Right hindlimb (tissue), 1 donor: ENCODE measurements around the gene TYRP1.
"Not testable (repeated sequence)": the region's sequence is repeated elsewhere in the genome, so short reads cannot be mapped to it uniquely, and the experiment has no call there.

Experiments used
- DNase-seq: peaks from one replicate; pipeline ENCODE4 v3.0.0-alpha.2; 2018

Gene TYRP1

GRCh38 chr9:12693141-12693540 lies at the start of gene TYRP1:
TSS of gene TYRP1 (plus strand) at chr9:12693385. CDS start at chr9:12693997, 612 bp downstream.
- DNase-seq: no peak

- DNase-seq: no peak
Measured at GRCh38 chr9:12643686-12644085, 49.5 kb upstream of the TYRP1 start.

DNA sequence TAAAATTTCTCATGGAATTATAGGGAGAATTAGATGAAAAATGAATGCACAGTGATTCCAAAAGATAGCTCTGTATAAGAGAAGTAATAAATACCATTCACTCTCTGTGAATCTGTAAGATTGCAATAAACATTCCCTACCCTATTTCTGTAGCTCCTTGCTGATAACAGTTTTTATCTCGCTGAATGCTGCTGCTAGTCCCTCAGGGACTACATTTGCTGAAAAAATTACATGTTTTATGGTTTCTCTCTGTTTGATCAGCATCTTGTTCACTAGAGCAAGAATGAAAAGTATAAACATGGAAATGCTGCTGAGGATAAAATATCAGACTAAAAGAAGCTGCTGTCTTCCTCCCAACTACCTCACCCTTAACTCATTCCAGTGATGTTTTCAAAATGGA lies 44.3 kb upstream of the TYRP1 start:
- DNase-seq: no peak

DNA sequence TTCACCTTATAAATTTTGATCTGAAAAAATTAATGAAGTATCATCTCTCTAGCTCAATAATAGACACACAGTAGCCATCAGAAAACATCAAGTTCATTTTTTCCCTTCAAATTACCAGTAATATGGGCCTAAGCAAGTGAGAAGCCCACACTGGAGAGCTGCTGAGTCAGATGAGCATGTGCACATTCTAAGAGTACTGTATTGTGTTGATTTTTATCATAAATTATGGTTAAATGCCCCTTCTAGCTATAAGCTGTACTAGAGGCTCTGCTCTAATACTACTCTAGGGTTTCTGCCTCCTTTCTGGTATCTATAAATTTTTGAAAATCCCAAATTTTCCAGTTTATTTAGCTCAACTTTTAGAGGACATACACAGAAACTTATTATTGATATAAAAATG lies 42.1 kb upstream of the TYRP1 start:
- no peak for DNase-seq

- DNase-seq: no peak
Measured at GRCh38 chr9:12652973-12653372, 40.2 kb upstream of the TYRP1 start.

GRCh38 chr9:12656803-12657202 lies 36.4 kb upstream of the TYRP1 start:
- no peak for DNase-seq

DNA sequence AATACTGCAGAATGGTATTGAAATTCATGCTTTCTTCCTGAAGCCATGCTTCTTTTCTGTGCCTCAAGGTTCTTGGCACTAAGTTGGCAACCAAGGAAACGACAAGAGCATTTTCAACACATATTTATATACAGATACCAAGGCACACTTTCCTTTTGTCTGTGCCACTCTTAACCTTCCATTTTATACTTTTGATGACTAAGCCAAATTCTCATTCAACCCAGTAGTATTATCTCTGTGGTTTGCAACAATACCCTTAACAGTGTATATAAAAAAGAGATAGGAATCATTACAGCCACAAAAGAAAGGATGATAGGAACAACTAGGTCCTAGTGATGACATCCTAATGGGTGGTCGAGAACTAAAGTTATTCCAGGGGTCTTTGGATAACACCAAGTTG lies 36.0 kb upstream of the TYRP1 start:
- no peak for DNase-seq

- DNase-seq: no peak
Measured at GRCh38 chr9:12657998-12658397, 35.2 kb upstream of the TYRP1 start.

GRCh38 chr9:12658531-12659209 lies 34.5 kb upstream of the TYRP1 start:
- DNase-seq: no peak

GRCh38 chr9:12659220-12659619 lies 34.0 kb upstream of the TYRP1 start:
- no peak for DNase-seq

DNA sequence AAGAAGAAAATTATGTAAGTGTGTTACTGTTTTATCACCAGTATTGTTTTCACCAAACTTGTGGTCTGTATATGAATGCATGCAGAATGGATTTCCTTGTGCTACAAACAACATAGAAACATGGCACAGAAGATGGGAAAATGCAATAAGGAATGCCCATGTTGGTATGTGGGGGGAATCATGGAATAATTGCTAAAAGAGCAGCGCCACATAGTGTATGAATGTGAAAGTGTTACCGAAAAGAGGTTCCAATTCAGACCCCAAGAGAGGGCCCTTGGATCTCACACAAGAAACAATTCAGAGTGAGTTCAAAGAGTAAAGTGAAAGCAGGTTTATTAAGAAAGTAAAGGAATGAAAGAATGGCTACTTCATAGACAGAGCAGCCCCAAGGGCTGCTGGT lies 26.4 kb upstream of the TYRP1 start:
- DNase-seq: no peak

DNA sequence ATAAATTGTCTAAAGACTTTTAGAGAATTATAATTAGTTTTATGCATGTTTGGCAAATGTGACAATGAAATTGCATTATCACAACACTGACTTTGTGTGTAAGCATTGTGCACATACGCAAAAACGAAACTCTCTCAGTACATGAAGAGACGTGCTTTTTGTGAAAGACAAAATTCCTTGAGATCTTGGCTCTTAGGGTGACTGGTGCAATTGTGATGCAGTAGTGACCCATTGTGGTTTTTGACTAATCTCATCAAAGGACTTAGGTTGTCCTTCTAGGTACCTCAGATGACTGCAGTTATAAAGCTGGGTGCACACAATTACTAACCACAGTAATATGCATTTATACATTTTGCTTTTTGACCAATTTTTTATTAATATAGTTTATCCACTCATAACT lies 25.3 kb upstream of the TYRP1 start:
- no peak for DNase-seq

GRCh38 chr9:12670006-12670405 lies 23.2 kb upstream of the TYRP1 start:
- DNase-seq: no peak

- DNase-seq: no peak
Measured at GRCh38 chr9:12674961-12675360, 18.2 kb upstream of the TYRP1 start.

- not testable (repeated sequence) for DNase-seq
Measured at GRCh38 chr9:12677462-12678126, 15.6 kb upstream of the TYRP1 start.

GRCh38 chr9:12680341-12680740 lies 12.8 kb upstream of the TYRP1 start:
- no peak for DNase-seq

- no peak for DNase-seq
Measured at GRCh38 chr9:12680757-12681156, 12.4 kb upstream of the TYRP1 start.

DNA sequence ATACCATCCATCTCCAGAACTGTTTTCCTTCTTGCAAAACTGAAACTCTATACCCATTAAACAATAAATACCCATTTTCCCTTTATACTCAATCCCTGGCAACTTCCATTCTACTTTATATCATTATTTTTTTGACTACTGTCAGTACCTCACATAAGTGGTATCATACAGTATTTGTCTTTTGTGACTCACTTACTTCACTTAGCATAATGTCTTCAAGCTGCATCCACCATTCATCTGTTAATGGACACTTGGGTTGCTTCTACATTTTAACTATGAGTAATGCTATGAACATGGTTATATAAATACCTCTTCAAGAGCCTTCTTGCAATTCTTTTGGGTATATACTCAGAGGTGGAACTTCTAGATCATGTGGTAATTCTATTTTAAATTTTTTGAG lies 11.6 kb upstream of the TYRP1 start:
- no peak for DNase-seq

GRCh38 chr9:12684974-12685373 lies 8.2 kb upstream of the TYRP1 start:
- no peak for DNase-seq

- no peak for DNase-seq
Measured at GRCh38 chr9:12689233-12689632, 4.0 kb upstream of the TYRP1 start.

DNA sequence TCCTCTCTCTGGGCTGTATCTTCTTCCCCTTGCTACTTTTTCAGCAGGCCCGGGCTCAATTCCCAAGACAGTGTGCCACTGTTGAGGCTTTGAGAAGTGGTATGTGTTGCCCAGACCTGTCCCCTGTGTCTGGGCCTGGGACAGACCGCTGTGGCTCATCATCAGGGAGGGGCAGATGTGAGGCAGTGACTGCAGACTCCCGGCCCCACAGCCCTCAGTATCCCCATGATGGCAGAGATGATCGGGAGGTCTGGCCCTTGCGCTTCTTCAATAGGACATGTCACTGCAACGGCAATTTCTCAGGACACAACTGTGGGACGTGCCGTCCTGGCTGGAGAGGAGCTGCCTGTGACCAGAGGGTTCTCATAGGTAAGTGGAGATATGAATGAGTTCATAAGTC lies 828 bp downstream of the TYRP1 start:
- no peak for DNase-seq

- no peak for DNase-seq
Measured at GRCh38 chr9:12695474-12695873, 2.3 kb downstream of the TYRP1 start.

DNA sequence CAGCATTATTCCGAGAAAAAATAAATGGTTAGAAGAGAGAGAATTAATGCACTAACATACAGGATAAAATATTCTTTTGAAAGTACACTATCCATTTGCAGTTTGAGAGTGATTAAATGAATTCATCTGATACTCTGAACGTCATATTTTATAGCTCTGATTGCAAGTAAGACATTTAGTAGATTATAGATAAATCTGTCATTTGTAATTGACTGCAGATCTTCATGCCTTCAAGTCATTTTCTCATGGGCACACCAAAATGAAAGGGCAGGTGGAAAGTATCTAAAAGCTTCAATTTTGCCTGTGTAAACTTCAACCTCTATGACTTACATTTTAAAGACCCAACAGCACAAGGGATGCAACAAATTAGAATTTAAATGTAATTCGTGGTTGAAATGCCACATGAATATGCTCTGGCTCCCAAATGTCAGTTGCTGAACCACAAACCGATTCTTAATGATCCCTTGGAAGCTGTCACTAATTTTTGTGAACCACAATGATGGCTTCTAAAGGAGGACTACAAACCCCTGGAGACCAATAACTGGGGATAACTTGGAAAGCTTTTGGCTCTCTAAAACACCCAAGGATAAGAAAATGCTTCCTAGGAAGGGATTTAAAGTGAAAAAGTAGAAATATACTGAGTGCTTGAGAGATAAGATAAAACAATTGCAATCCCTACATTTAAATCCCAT lies 3.9 kb downstream of the TYRP1 start:
- DNase-seq: no peak

DNA sequence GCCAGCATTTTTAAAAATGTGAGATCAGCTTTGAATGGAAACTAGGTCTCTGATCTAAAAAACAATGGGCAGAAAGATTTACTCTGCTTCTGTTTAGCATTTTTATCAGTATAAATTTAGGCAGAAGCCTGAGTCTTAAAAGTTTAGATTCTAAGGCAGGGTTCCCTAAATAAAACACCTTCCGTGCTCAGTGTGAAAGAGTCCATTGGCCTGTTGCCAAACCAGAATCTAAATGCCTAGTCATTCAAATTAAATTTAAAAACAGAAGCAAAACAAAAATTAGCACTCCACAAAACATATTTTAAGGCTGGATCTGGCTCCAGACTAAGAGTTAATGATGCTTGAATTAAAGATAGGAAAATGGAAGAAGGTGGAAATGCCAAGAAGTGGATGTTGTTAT lies 4.5 kb downstream of the TYRP1 start:
- no peak for DNase-seq
